Calu3 (cell line): ENCODE results near the gene ADPRHL1. TPM values are rescaled to one million over a fixed set of nuclear protein-coding genes. Genes with fewer than 3 reads are reported as not detected.

Experiments
- BruUV-seq: library from RNA; stranded (reverse); fragments of 400-500 nt; replicated peaks from 2 replicates; lab custom pipeline; 2021; lab: Mats Ljungman, UMichigan
- CTCF ChIA-PET: fragments of 300-600 bp; sonication (Branson Sonifier 250); formaldehyde crosslinking; loops from one replicate; lab custom pipeline; 2022; ENCODE audit warnings: antibody characterized with exemption; lab: Charles Lee
- DNase-seq: peaks from one replicate; pipeline ENCODE4 v3.0.0; 2022
- H3K27ac Mint-ChIP-seq: one replicate; pipeline ENCODE4 v1.8.0; 2022; ENCODE audit warnings: mixed read lengths; ENCODE audit not compliant: unreplicated experiment
- H3K27me3 Mint-ChIP-seq: one replicate; pipeline ENCODE4 v1.8.0; 2022; ENCODE audit warnings: mixed read lengths; ENCODE audit not compliant: unreplicated experiment
- H3K36me3 Mint-ChIP-seq: one replicate; pipeline ENCODE4 v1.8.0; 2022; ENCODE audit warnings: mild to moderate bottlenecking, moderate library complexity, mixed read lengths; ENCODE audit not compliant: insufficient read depth, unreplicated experiment
- H3K4me1 Mint-ChIP-seq: one replicate; pipeline ENCODE4 v1.8.0; 2022; ENCODE audit warnings: mild to moderate bottlenecking, low read depth, mixed read lengths; ENCODE audit not compliant: unreplicated experiment
- H3K4me3 Mint-ChIP-seq: one replicate; pipeline ENCODE4 v1.8.0; 2022; ENCODE audit warnings: mild to moderate bottlenecking, low read depth, moderate library complexity, mixed read lengths; ENCODE audit not compliant: unreplicated experiment
- H3K9me3 Mint-ChIP-seq: one replicate; pipeline ENCODE4 v1.8.0; 2022; ENCODE audit warnings: low read depth, mixed read lengths; ENCODE audit not compliant: unreplicated experiment
- intact Hi-C: fragments of 100-400 bp; cut with micrococcal nuclease; formaldehyde crosslinking; loops from one replicate; pipeline ENCODE4 v1.10.0; 2022; ENCODE audit not compliant: unreplicated experiment
- total RNA-seq: library from RNA; stranded (reverse); gene quantifications from 2 replicates; pipeline ENCODE4 v1.2.3, GENCODE V29; 2022
- TF ChIP-seq, protein P1 (sequence below): fragments of 200-600 bp; IDR thresholded peaks from one replicate; pipeline ENCODE4 v1.8.0; 2022; ENCODE audit warnings: antibody characterized with exemption; ENCODE audit not compliant: unreplicated experiment

ADPRHL1 gene
- total RNA-seq, 1 experiment from 2014 or later, result 2.0 TPM

- H3K27me3 Mint-ChIP-seq, result no peaks in the 10 kb centered on the region
- H3K4me3 Mint-ChIP-seq, result no peak overlapping the region
- no peaks in the 10 kb centered on the region for H3K9me3 Mint-ChIP-seq
- no peak overlapping the region for H3K27ac Mint-ChIP-seq
- H3K36me3 Mint-ChIP-seq, result no peaks in the 10 kb centered on the region
- TF ChIP-seq, protein P1, sequence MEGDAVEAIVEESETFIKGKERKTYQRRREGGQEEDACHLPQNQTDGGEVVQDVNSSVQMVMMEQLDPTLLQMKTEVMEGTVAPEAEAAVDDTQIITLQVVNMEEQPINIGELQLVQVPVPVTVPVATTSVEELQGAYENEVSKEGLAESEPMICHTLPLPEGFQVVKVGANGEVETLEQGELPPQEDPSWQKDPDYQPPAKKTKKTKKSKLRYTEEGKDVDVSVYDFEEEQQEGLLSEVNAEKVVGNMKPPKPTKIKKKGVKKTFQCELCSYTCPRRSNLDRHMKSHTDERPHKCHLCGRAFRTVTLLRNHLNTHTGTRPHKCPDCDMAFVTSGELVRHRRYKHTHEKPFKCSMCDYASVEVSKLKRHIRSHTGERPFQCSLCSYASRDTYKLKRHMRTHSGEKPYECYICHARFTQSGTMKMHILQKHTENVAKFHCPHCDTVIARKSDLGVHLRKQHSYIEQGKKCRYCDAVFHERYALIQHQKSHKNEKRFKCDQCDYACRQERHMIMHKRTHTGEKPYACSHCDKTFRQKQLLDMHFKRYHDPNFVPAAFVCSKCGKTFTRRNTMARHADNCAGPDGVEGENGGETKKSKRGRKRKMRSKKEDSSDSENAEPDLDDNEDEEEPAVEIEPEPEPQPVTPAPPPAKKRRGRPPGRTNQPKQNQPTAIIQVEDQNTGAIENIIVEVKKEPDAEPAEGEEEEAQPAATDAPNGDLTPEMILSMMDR, result no peak
- DNase-seq, result no peak
- CTCF ChIA-PET, result no interaction called here
- intact Hi-C loops, result no loop called here
- no peaks in the 10 kb centered on the region for H3K4me1 Mint-ChIP-seq
- BruUV-seq, result no TSS peak
These were observed 95.8 kb downstream of the ADPRHL1 start for GRCh38 chr13:113357529-113357928.

DNA sequence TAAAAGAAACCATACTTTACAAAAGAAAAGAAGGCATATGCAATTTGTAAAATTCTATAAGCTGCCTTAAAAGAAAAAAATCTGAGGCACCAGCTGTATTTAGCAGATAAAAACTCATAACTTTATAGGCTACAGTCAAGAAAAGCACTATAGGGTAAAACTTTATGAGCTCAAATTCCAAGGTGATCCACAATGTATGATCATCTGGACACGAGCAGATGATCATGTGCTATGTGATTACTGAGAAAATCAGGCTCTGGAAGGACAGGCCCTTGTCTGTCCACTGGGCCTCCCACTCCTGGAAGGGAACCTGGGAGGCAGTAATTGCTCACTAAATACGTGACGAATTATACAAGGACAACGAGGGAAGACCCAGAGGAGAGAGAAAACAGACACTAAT lies 96.7 kb downstream of the ADPRHL1 start:
- TF ChIP-seq, protein P1, result no peak
- intact Hi-C loops, result no loop called here
- no peaks in the 10 kb centered on the region for H3K4me1 Mint-ChIP-seq
- DNase-seq, result no peak
- H3K27me3 Mint-ChIP-seq, result no peaks in the 10 kb centered on the region
- BruUV-seq, result no TSS peak
- no peaks in the 10 kb centered on the region for H3K9me3 Mint-ChIP-seq
- H3K27ac Mint-ChIP-seq, result no peak overlapping the region
- CTCF ChIA-PET, result no interaction called here
- no peaks in the 10 kb centered on the region for H3K36me3 Mint-ChIP-seq
- no peak overlapping the region for H3K4me3 Mint-ChIP-seq

- H3K27me3 Mint-ChIP-seq, result no peaks in the 10 kb centered on the region
- H3K4me3 Mint-ChIP-seq, result no peak overlapping the region
- no peak for DNase-seq
- TF ChIP-seq, protein P1, result no peak
- H3K36me3 Mint-ChIP-seq, result no peaks in the 10 kb centered on the region
- H3K4me1 Mint-ChIP-seq, result no peaks in the 10 kb centered on the region
- no peak overlapping the region for H3K27ac Mint-ChIP-seq
- intact Hi-C loops, result no loop called here
- H3K9me3 Mint-ChIP-seq, result no peaks in the 10 kb centered on the region
- CTCF ChIA-PET, result no interaction called here
- no TSS peak for BruUV-seq
These were observed 97.7 kb downstream of the ADPRHL1 start for GRCh38 chr13:113355621-113356020.

DNA sequence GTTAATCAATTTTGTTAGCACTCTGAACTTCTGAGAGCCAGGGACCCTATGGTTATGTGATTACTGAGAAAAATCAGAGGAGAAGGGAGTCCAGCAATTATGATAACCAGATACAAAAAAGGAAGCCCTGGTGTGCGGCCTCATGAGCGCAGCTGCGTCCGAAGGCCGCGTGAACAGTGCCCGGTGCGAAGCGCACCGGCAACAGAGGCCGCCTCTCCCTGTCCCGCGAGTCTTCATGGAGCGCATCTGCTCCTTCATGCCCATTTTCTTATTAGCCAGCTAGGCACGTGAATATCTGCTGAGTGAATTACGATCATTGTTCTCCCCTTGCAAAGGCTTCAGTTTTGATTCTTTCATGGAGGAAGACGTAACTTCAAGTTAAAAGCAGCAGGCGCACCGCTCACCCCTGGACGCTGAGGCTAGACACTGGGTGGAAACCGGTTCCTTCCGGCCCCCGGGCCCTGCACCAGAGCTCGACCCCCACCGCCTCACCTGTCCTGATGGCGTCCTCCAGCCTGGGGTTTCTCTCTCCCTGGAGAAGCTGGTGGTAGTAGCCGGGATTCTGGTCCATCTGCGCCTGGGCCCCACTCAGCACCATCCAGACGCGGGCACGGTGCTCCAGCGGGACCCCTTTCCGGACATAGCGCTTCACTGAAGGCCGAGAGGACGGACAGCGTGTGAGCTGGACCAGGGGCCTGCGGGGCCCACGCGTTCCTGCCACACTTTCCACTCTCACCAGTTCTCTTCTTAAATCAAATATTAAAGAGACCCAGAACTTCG lies 98.3 kb downstream of the ADPRHL1 start:
- intact Hi-C loops, result no loop called here
- no peak for DNase-seq
- no peak overlapping the region for H3K27ac Mint-ChIP-seq
- CTCF ChIA-PET, result no interaction called here
- no peaks in the 10 kb centered on the region for H3K27me3 Mint-ChIP-seq
- H3K4me1 Mint-ChIP-seq, result no peaks in the 10 kb centered on the region
- no peaks in the 10 kb centered on the region for H3K9me3 Mint-ChIP-seq
- H3K36me3 Mint-ChIP-seq, result no peaks in the 10 kb centered on the region
- BruUV-seq, result no TSS peak
- TF ChIP-seq, protein P1, result no peak
- no peak overlapping the region for H3K4me3 Mint-ChIP-seq
